AML-193 (cell line): ENCODE measurements around the gene C14orf180.

Source experiments
- DNase-seq, 2 experiments: peaks; one replicate each; lab custom pipeline; 2025; lab: John Stamatoyannopoulos, UW

C14orf180 gene

DNA sequence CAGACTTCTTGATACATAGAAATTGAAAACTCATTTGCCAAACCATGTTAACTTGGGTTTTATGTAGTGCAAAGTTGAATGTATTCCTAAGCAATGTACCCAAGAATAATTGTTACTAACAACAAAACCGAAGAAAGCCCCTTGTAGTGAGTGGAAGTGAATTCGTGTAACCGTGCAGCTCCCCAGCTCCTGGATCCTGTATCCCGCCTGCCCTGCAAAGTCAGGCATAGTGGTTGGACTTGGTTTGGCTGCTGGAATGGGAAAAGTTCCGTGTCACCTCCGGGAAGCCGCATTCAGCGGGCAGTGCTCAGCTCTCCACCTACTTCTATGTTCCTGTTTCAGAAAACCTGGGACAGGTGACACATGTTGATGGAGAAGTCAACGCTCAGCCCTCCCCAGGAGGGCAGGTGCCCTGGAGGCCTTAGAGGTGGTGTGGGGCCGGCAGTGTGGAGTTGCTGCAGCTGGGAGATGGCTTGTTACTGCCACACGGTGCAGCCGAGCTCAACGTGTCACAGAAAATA lies 29.2 kb upstream of the C14orf180 start:
- DNase-seq, result no peak

DNA sequence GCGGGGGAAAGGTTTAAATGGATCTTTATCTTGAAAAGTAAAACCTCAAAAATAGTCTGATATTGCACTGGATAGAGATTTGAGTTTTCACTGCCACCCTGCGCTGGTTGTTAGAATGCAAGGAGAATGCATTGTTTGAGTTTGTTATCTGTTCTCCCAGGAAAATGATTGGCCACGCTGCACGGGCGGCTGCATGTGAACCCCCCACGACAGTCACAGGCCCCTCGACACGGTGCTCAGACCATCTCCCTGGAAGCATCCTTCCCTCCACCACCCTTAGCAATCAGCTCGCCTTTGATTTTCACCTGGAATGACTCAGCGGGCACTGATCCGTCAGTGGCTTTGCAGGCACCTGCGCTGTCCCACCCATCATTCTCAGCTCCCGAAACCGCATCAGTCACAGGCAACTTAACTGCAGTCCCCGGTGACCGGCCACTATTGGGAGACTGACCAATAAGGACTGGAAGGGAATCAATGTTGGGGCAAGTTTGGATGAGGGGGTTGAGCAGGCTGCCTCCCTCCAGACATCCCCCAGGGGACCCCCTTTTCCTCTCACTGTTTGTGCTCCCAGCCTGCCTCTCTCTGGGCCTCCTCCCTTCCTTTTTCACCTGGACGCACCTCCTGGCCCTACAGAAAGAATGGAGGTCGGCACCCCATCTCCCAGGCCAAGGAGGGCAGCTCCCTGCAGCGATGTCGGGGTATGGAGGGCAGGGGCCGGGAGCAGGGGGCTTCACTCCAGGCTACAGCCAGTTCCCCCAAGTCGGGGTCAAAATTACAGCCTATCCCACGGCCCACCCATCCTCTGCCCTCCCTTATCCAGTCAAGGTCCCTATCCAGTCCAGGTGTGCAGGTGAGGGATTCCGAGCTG lies 28.5 kb upstream of the C14orf180 start:
- no peak for DNase-seq

DNA sequence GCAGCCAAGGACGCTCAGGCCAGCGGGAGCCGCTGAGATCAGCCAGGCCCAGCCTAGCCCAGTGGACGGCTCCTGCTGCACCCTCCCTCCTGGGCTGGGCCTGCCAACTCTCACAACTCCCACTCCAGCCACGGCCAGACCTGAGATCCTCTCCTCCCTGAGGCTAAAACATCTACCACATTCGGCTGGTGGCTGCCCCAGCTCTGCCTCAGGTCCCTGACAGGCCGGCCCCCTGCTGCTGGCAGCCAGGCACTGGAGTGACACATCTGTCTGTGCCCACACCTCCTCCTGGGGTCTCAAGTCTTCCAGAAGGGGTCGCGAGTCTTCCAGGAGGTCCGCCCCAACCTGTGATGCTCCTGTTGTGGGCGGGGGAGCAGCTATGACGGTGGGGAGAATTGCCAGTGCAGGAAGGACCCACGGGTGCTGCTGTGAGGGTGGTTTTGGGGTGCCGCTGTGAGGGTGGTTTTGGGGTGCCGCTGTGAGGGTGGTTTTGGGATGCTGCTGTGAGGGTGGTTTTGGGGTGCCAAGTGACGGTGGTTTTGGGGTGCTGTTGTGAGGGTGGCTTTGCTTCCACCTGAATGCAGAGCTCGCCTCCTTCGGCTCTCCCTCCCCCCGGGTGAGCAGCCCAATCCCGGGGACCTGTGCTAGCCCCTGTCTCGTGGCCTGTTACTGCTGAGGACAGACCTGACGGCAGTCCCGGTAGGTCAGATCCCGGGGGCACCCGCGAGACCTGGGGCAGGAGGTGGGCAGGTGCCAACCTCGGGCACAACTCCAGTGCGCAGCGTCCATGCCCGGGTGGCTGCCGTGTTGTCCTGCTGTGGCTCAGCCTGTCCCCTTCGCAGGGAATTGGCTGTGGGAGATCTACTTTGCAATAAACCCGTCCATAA lies 27.5 kb upstream of the C14orf180 start:
- DNase-seq, result no peak

DNA sequence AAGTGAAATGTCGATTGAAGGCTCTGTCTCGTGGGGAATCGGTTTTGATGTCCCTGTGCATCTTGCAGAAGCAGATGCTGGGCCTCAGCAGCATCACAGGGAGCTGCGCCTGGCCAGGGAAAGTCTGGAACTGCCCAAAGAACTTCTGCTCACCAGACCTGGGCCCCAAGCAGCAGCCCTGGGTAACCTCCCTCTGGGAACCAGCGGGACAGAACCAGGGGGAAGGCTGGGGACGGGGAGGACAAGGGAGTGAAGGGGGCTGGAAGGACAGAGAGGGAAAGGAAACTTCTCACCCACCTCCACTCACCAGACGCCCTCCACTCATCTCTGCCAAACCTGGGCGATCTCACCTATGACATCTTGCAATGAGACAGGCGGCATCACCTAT lies 26.8 kb upstream of the C14orf180 start:
- no peak for DNase-seq

DNA sequence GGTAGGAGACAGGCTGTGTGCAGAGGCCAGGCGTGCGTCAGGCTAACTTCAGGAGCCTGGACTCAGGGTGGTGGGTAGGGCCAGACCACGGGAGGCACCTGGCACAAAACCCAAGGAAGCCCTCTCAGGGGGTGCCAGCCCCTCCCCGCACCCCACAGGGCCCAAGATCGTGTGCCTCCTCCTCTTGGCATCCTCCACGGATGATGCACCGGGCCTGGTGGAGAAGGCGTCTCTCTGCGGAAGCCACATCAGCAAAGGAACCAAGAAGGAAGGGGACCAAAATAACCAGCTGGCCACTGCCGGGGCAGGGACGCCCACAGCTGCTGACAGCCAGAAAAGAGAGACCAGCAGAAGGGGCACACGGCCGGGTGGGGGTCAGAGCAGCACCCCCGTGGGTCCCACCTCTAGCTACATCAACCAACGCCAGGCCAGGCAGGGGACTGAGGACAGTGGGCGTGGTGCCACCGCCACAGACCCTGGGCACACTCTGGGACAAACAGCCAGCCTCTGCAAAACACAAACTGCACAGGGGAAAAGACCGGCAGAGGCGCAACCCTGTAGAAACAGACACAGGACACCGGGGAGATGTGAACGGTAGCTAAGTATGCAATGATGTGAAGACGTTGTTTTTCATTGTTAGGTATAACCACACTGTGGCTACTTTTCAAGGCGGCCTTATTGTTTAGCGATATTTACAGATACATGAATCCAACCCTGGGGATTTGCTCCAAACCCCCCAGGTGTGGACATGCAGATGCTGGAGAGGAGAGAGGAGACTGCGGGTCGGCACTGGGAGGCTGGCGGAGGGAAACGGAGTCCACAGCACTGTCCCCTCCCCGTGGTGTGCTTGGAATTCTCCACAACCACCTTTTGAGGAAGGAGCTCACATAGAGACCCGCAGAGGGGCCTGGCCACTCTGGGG lies 26.1 kb upstream of the C14orf180 start:
- no peak for DNase-seq

DNA sequence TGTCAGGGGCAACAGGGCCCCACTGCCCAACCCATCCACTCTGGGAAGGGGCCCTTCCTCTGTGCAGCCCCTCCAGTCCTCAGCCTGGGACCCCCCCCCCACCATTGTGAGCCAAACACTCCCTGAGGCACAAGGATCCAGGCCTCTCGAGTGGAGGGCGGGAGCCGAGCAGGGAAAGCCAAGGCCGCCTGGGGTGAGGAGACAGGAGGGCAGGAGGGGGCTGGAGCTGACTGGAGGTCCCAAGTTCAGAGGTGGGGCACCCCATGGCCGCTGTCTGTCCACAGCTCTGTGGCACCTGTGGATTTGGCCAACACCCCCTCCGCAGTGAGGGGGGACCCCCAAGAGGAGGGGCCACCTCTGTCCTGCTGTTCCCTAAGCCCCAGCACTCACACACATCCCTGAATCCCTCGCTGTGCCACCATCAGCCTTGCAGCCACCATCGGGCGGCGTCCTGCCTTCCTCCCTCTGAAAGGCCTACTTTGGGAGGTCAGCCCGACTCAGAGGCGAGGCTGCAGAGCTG lies 25.4 kb upstream of the C14orf180 start:
- no peak for DNase-seq

DNA sequence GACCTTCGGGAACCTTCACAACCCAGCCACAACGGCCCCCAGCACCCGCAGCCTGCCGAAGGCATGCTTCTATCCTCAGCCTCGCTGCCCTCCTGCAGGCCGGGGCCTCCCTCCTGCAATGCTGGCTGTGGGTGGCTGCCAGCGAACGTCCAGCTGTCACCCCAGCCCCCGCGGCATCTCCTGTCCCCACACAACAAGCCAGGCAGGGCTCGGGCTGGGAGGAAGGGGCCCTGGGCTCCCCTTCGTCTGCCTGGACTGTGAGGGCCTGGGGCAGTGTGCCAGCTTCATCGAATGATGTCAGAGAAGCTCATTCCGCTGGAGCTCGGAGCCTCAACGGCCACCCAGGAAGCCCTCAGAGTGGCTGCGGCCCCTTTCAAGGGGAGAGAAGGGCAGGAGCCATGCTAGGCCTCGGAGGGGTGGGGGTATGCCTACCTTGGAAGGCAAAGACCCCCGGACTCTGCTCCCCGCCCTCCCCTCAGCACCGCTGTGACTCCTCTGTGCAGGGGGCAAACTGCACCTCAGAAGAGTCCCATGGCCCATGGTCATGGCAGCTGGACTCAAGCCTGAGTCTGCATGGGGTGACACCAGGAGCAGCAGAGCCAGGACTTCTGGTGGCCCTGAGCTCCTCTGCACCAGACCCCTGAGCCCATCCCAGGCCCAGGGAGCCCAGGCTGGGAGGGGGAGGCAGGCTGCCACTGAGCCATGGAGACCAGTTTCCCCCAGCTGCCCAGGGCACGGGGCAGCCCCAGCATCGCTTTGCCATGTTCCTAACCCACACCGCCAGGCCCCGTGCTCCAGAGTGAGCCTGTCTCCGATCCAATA lies 24.7 kb upstream of the C14orf180 start:
- no peak for DNase-seq

DNA sequence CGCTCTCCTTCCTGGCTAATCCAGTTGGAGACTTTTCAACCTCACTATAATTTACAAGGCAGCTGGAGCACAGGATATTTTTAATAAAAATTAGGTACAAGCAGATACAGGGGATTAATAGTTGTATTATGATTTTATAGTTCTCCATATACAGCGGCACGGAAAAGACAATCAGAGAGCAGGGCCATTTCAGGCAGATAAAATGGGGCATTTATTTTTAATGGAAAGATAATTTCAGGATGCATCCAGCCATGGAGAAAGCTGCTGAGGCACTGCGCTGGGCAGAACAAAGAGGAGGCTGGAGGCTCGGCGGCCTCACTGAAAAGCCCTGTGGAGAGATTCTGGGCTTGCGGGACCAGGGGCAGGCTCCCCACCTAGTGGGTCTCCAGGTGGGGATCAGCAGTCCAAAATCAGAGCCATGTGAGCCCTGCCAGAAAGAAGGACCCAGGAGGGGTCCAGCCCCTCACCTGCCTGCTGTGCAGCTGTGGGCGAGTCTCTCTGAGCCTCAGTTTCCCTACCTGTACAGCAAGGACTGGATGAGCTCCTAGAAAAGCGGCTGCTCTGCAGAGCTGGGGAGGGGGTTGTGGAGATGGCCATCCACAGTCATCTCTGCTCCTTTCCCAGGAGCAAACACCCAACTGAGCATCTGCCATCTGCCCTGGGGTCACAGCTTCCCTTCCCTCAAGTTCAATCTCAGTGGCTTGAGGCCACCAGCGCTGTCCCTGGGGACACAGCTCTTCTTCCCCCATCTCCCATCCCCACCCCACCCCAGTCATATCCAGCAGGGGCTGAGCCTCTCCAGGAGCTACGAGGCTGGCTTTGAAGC lies 23.9 kb upstream of the C14orf180 start:
- DNase-seq, result no peak

DNA sequence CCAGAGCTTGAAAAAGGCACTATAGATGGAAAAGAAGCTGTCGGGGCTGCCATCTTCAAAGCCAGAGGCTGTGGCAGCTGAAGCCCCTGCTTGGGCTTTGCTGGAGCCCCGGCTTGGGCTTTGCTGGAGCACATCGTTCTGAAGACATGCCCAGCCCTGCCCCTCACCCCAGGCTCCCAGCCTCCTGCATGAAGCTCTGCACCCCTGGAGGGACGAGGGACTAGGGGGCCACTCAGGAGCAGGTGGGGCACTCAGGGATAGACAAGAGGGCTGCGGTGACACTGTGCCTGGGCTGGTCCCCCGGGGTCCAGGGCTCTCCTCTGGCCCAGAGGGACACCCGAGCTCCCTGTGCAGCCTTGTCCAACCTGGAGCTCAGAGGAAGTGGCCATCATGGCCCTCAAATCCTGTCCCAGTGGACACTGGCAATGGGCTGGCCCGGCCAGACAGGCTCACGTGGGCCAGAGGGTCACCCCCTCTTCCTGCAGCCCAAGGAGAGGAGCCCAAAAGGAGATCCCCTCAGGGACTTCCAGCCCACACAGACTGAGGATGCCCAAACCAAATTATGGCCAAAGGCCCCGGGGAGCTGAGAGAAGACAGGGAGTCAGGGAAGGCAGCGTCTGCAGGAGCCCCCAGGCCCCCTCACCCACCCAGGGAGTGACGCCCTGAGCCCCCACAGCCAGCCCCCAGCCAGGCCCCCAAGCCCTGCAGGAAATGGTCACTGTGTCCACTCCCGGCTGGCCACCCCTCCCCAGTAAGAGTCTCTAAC lies 23.1 kb upstream of the C14orf180 start:
- DNase-seq, result no peak

DNA sequence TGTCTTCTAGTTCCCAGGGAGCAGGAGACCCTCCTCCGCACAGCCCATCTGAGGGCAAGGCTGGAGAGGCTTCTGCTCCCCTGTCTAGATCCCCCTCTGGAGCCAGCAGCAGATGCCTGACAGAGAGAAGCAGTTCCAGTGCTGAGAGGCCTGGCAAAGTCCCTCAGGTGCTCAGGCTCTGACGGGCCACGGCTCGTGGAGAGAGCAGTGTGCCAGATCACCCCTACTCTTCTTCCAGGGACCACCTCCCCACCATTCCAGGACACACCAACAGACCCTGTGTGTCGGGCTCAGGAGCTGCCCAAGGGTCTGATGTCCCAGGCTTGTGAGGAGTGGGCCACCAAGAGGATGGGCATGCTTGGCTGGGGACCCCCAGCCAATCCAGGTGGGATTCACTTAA lies 22.5 kb upstream of the C14orf180 start:
- no peak for DNase-seq

DNA sequence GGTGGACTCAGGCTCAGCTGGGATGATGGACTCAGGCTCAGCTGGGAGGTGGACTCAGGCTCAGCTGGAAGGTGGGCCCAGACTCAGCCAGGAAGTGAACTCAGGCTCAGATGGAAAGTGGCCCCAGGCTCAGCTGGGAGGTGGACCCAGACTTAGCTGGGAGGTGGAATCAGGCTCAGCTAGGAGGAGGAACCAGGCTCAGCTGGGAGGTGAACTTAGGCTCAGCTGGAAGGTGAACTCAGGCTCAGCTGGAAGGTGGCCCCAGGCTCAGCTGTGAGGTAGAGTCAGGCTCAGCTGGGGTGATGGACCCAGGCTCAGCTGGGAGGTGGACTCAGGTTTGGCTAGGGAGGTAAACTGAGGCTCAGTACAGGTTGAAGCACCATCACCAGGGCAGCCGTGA lies 21.8 kb upstream of the C14orf180 start:
- DNase-seq, result no peak

DNA sequence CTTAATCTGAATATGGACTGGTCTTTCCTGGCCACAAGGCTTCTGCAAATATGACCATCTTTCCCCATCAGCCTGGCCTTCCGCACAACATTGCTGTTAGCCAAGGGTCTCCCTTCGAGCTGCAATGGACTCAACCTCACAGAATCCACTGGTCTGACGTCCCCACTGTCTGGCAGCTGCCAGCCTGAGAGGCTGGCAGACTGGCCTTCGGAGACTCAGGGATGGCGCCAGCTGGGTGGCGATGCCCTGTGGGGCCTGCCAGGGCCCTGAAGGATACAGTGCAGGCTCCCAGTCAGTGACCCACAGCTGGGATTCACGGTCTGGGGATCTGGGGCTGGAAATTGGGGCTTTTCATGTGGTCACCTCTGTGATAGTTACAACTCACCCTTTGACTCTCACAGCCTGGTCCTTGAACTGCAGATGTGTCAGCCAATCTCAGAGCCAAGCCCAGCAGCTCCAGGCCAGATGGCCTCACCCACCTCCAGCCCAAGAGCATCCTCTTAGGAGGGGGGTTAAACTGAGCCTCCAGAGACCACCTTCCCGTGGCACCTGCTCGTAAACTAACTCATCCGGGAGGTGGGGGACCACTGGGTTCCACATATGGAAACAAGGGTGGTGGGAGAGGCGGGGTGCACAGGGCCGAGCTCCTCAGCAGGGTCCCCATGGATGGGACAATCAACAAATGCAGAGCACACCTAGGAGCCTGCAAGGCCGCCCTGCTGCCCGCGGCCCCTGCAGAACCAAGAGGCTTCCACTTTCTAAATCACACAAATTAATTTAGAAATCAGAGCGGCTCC lies 21.1 kb upstream of the C14orf180 start:
- no peak for DNase-seq

DNA sequence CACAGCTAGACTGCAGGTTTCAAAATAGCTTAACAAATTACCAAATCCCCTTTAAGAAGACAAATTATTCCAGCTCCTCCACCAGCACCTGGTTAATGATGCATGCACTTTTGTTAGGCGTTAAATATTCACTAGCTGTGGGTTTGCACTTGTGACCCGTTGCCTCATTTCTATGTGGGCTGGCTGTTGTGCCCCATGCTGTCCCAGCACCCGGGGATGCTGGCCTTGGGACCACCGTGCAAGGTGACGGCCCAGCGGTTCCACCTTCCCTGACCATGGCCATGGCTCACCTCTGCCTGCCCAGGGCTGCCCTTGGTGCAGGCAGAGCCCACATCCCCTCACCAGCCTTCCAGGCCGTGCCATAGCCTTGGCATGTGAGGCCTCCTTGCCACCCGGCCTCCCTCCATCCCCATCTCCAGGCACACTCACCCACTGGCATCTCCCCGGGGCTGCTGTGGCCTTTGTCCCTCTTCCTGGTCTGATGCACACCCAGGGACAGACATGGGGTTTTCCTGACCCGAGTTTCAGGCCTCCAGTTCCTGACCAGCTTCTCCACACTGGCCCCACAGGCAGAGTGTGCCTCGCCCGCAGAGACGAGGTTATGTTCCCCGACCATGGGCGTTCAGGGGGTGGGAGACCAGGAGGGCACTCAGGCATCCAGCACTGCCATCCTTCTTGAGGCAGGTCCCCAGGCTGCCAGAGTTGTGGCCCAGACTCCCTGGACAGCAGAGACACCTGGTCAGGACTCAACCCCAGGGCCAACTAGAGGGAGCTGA lies 20.3 kb upstream of the C14orf180 start:
- DNase-seq, result no peak

DNA sequence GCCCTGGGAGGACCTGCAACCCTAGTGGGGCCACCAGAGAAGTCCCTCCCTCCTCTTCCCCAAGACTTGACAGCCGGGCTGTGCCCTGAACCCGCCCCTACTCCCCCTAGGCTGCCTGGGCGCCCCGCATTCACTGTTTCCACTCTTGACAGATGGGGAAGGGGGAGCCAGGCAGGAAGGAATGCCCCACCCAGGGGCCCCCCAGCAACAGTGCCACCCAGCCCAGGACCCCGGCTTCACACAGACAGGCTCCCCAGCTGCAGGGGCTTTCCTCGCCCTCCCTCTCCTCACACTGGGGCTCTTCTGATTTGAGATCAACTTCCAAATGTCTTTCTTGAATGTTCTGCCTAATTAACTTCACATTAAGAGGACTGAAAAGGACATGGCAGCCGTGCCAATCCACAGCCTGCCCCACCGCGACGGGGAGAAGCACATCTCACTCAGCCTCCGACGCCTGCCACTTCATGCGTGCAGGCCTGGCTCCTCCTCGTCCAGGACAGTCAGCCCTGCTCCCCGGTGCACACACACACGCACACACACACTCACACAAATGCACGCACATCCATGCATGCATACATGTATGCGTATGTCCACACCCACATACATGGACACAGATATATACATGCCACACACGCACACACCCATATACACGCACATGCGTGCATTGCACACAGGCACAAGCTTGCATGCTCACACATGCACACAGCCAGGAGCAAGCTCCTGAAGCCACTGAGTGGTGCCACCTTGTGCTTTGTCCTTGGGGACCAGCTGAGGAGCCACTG lies 19.6 kb upstream of the C14orf180 start:
- DNase-seq, result no peak

DNA sequence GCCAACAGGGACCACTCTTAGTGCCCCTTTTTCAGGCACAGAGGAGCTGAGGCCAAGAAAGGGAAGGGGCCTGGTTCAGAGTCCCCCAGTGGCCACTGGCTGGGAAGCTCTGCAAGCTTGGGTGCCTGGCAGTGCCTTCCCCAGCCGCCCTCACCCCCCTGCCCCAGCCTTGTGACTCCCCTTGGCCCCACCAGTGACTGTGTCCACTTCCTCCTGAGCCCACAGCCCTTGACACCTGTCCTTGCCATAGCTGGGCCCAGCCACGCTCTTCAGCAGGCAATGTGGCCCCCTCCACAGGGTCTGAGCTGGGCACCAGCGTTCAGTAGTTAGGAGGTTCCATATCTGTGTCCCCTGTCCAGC lies 19.0 kb upstream of the C14orf180 start:
- DNase-seq, result no peak

DNA sequence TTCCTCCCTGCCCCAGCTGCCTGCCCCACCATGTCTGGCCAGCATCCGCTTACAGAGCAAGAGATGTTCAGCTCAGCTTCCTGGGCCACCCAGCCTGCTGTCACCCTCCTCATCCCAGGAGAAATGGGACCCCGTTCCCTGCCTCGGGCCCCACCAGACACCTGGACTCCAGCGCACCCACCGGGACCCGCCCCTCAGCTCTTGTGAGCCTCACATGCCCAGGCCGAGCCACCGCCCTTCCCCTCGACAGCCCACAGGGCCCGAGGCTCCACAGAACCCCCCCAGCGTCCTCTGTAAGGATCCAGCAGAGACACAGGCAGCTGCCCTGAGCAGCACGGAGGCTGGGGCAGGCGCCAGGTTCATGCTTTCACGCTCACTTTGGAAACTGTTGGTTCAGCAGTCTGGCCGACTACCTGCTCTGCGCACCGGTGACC lies 18.4 kb upstream of the C14orf180 start:
- no peak for DNase-seq
